ENCODE results near the gene RWDD2A.

Gene RWDD2A

GRCh38 chr6:83198486-83199172 lies 5.5 kb downstream of the RWDD2A start:
- DNase-seq (ENCODE audit: low read depth in 2 of 2): peak in 1 of 2 donors; percentile 76
- no peak overlapping the region for H3K4me3 ChIP-seq (replicated peaks in 1 of 2; ENCODE audit: low read depth in 2 of 2, low read length in 2 of 2)
- TF ChIP-seq CTCF (IDR thresholded peaks at IDR 0.05; ENCODE audit: low read depth, low read length): no peak

GRCh38 chr6:83199173-83199862 lies 6.2 kb downstream of the RWDD2A start:
- TF ChIP-seq CTCF (IDR thresholded peaks at IDR 0.05; ENCODE audit: low read depth, low read length): no peak
- H3K4me3 ChIP-seq (replicated peaks in 1 of 2; ENCODE audit: low read depth in 2 of 2, low read length in 2 of 2): no peak overlapping the region
- peak in 1 of 2 donors; percentile 43 for DNase-seq (ENCODE audit: low read depth in 2 of 2)

- H3K4me3 ChIP-seq (replicated peaks in 1 of 2; ENCODE audit: low read depth in 2 of 2, low read length in 2 of 2): no peak overlapping the region
- no peak for TF ChIP-seq CTCF (IDR thresholded peaks at IDR 0.05; ENCODE audit: low read depth, low read length)
- peak; percentile 56 to 92 for DNase-seq (ENCODE audit: low read depth in 2 of 2)
Measured at GRCh38 chr6:83199863-83200225, 6.7 kb downstream of the RWDD2A start.

GRCh38 chr6:83202031-83202430 lies 8.9 kb downstream of the RWDD2A start:
- no peak for DNase-seq (ENCODE audit: low read depth in 2 of 2)
- no peak overlapping the region for H3K4me3 ChIP-seq (replicated peaks in 1 of 2; ENCODE audit: low read depth in 2 of 2, low read length in 2 of 2)
- TF ChIP-seq CTCF (IDR thresholded peaks at IDR 0.05; ENCODE audit: low read depth, low read length): no peak

GRCh38 chr6:83215131-83216047 lies 22.2 kb downstream of the RWDD2A start:
- TF ChIP-seq CTCF (IDR thresholded peaks at IDR 0.05; ENCODE audit: low read depth, low read length): peak; percentile 88
- no peak overlapping the region for H3K4me3 ChIP-seq (replicated peaks in 1 of 2; ENCODE audit: low read depth in 2 of 2, low read length in 2 of 2)
- peak; percentile 88 to 89 for DNase-seq (ENCODE audit: low read depth in 2 of 2)

- no peak for TF ChIP-seq CTCF (IDR thresholded peaks at IDR 0.05; ENCODE audit: low read depth, low read length)
- no peak overlapping the region for H3K4me3 ChIP-seq (replicated peaks in 1 of 2; ENCODE audit: low read depth in 2 of 2, low read length in 2 of 2)
- no peak for DNase-seq (ENCODE audit: low read depth in 2 of 2)
Measured at GRCh38 chr6:83216806-83217205, 23.6 kb downstream of the RWDD2A start.

All from cardiac fibroblast (primary cell).